Adipose tissue (tissue), 3 donors: Measurements from ENCODE around the gene LYRM4. TPM values are rescaled to one million over a fixed set of nuclear protein-coding genes. Genes with fewer than 3 reads are reported as not detected.

ENCODE experiments used
- H3K27ac ChIP-seq: one replicate; pipeline ENCODE4 v1.5.1; 2013; ENCODE audit warnings: low read depth, low read length
- WGBS, 3 donors: extraction: QIAGEN DNeasy Blood & Tissue Kit; methylation state at CpG; one replicate each; pipeline ENCODE4 v1.1.7; 2013; 5-methylcytosine and 5-hydroxymethylcytosine counted together
- polyA plus RNA-seq, 3 donors: library from polyadenylated mRNA; stranded (reverse); fragments of 200-250 nt; gene quantifications; one replicate each; pipeline ENCODE4 v1.2.3, GENCODE V29; 2013
- donor health status: healthy with polysubstance abuse.
- donor health status: Bipolar disorder and iron deficiency.
- donor health status: healthy.

LYRM4 gene
- polyA plus RNA-seq = 10 to 100 TPM; 11.6 to 28.5 (median 22.0) TPM

DNA sequence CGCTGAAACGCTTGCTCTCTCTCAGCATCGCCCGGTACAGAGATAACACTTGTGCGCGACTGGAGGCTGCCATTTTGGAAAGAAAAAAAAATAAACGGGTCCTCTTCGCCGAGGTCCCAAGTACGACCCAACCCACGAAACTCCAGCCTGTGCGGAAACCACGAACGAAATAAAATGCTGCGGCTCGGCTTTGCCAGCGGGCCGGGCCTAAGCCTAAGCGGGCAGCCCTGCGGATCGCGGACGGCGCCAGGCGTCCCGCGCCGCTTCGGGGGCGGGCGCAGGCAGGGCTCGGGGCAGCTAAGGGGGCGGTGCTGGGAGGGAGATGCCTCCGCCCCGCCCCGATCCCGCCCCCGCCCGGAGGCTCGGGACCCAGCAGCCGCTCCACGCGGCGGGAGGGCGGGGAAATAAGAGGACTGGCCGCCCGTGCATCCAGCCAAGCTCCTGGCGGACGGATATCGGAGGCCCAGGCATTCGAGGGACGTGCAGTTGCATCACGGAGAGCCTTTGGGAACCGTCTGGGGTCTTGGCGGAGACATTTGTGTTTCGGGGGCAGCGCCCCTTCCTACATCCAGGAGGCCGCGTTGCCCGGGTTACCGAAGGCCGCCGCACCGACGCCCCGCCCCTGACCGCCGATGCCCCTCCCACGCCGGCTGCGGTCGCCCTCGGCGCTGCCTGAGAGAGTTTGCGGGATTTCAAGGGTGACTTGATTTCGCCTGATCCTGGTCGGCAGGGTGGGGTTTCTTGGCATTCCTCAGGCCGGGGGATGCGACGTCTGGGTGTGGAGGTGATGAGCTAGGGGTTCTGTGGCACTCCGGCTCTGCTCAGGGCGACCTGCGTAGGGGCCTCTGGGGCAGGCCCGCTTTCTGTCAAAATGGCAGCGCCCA, at the start of gene LYRM4, which contains the start of gene FARS2:
TSS of gene LYRM4 (minus strand) at position 290 of the 884 bp plus-strand sequence. CDS start at position 73, 217 bp downstream.
TSS of gene FARS2 (plus strand) at position 853 of the 884 bp plus-strand sequence.
- peak within 1 kb of the TSS; percentile 88 for H3K27ac ChIP-seq
- WGBS, 3 donors = 0% methylated on average over 82 to 85 of the region's 85 CpGs

DNA sequence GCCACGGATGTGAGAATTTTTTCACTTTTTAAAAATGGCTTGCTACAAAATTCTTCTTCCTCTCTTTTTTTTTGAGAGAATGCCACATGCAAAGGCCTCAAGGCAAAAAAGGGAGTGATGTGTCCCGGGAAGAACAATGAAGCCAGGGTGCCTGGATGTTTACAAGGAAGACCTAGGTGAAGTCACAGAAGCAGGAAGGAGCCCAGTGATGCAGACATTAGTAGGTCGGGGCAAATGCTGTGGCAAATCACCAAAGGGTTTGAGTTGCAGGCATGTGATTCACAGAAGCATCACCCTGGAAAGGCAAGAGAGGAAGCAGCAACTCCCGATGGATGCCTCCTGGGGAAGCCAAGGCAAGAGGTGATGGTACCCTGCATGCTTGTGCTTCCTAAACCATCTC, 47.3 kb upstream of the LYRM4 start:
- 82 to 86% (median 83%) methylated on average over 4 of the region's 4 CpGs for WGBS, 3 donors
- no peak overlapping the region for H3K27ac ChIP-seq

DNA sequence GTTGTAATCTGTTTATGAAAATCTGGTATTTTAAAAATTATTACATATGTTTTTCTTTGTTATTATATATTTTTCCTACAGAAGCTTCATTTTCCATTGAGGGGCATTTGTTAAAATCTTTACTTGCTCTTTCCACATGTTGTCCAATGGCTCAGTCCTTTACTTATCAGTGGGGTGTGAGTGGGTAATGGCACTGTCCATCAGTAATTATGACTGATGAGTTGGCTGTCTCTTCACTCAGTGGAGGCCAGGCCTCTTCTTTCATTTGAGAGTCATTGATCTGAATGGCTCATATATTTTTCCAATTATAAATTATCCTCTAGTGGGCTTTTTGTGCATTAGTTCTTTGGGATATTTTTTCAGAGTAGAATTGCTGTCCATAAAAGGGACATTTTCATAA, 46.3 kb upstream of the LYRM4 start:
- no peak overlapping the region for H3K27ac ChIP-seq

DNA sequence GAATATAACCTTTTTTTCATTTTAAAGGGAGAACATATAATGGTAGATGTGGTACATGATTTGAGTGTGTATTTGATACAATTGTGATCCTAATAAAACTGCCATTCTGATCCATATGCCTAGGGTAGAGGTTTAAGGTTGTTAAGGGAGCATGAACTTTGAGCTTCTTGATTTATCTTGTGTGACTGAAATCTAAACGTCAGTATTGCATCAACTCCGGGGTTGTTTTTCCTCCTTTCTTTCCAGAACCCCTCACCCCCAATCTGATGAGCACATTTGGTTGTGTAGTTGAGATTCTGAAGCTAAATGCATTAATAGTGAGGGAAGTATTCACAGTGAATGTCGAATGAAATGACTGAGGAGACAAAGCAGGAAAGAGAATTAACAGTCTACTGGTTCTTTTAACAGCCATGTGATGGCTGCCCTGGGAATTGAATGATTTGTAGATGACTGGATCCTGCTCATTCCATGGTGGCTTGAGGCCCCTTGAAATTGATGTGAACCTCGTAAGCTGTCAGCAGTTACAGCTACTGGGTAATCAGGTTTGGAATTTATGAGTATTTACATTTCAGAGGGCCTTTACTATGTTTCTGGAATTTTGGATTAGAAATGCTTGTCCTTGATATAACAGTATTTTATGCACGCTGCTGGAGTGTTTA, 45.3 kb upstream of the LYRM4 start:
- 51 to 61% (median 61%) methylated on average over 5 of the region's 5 CpGs for WGBS, 3 donors

DNA sequence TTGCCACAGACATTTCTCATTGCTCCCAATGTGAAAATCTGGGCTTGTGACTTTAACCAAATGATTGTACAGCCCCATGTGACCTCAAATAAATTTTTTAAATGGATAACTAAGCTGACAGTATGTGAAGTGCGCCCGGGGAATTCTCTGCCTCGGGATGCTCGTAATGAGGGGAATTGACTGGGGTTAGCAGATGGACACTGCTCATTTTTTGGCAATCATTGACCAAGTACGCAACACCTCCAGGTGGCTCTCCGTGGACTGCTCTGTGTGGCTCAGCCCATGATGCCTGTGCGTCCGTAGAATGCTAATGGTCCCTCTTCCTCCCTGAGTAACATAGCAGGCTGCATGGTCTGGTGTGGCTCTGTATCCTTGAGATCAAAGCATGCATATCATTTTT, 42.9 kb upstream of the LYRM4 start:
- WGBS, 3 donors = 81 to 92% (median 87%) methylated on average over 8 of the region's 8 CpGs
- H3K27ac ChIP-seq = no peak overlapping the region

More for the DNA sequence above, 45.3 kb upstream of the LYRM4 start:
- H3K27ac ChIP-seq = no peak overlapping the region

DNA sequence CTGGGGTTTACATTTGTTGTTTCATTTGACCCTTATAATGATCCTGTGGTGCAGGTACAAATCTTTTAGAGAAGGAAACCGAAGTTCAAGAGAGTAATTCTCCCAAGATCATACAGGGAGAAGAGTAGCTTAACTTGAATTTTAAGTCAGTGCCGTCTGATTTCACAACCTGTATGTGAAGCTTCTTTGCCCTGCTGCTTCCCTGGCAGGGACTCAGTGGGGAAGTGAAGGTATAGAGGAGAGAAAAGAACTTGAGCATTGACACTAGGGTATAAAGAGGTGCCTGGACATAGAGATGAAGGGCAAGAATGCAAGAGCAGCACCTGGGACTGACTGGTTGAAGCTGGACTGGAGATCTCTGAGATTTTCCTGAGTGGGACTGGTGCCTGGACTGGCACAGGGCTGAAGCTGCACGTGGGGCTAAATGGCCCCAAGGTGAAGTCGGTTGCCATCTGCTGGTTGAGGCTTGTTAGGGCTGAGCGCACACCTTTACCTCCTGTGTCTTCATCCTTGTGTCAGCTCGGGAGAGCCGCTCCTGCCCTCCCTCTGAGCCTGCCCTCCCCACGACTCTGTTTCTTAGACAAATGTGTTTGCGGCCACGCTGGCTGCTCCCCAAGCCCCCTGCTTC, 42.4 kb upstream of the LYRM4 start:
- no peak overlapping the region for H3K27ac ChIP-seq
- 36 to 74% (median 63%) methylated on average over 10 of the region's 10 CpGs for WGBS, 3 donors

DNA sequence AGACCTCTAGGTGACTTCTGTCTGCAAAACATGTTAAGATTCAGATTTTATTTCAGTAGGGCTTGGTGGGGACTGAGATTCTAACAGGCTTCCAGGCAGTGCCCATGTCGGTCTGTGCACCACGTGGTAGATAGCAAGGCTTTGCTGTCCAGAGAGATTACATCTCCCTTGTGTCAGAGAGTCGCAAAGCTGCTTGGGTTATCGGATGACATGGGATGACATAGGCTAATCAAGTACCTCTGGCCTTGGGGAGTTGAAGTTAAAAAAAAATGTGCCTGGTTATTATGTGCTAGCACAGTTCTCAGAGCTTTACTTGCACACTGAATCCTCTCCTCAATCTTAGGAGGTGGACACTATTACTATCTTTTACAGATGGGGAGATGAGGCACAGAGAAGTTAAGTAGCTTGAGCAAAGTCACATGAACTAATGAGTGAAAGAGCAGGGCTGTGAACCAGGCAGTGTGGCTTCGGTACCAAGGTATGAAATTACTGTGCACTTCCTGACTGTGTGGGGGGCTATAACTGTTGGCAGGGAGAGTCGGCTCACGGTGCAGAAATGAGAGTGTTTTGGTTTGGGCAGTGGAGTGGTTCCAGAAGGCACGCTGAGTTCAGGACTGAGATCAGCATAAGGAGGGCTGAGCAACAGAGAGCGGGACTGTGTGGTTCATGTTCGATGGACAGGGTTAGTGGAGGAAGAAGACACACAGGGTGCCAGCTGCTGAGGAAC, 41.6 kb upstream of the LYRM4 start:
- 60 to 76% (median 68%) methylated on average over 10 of the region's 10 CpGs for WGBS, 3 donors
- H3K27ac ChIP-seq = no peak overlapping the region

DNA sequence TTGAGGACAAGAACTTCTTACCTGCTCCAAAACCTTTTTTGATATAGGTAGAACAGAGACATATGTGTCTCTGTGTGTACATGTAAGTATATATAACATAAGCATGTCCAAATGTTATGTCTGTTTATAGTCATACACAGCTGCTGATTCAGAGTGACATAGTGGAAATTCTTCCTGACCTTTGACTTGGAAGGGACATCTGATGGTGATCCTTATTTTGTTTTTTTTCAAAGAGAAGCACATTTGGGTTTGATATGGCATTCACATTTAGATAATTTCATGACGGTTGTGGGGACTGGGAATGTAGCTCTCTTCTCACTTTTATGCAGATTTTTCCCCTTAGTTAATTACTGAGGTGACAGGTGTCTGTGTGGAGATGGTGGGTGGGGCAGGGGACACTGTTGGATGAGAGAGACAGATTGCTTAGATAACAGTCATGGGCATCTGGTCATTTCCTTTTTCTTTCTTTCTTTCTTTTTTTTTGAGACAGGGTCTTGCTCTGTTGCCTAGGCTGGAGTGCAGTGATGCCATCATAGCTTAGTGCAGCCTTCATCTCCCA, 39.5 kb upstream of the LYRM4 start:
- 73 to 84% (median 81%) methylated on average over 1 of the region's 1 CpG for WGBS, 3 donors
- H3K27ac ChIP-seq = no peak overlapping the region

DNA sequence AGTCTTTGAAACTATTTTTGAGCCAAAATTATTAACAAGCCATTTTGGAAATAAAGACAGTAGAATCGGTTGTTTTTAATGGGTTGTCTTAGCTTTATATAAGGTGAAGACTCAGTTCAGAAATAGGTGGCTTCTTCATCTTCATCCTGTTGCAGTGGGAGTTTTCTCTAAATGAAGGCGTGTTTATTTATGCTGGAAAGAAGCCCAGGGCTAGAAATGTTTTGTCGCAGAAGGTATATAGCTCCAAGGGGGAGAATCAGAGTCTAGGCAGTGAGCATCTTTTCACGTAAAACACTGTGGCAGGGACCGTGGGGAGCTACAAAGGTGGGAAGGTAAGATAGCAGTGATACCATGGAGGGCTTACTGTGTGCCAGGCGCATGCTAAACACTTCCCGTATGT, 34.9 kb upstream of the LYRM4 start:
- 82 to 90% (median 86%) methylated on average over 7 of the region's 7 CpGs for WGBS, 3 donors
- H3K27ac ChIP-seq = no peak overlapping the region

DNA sequence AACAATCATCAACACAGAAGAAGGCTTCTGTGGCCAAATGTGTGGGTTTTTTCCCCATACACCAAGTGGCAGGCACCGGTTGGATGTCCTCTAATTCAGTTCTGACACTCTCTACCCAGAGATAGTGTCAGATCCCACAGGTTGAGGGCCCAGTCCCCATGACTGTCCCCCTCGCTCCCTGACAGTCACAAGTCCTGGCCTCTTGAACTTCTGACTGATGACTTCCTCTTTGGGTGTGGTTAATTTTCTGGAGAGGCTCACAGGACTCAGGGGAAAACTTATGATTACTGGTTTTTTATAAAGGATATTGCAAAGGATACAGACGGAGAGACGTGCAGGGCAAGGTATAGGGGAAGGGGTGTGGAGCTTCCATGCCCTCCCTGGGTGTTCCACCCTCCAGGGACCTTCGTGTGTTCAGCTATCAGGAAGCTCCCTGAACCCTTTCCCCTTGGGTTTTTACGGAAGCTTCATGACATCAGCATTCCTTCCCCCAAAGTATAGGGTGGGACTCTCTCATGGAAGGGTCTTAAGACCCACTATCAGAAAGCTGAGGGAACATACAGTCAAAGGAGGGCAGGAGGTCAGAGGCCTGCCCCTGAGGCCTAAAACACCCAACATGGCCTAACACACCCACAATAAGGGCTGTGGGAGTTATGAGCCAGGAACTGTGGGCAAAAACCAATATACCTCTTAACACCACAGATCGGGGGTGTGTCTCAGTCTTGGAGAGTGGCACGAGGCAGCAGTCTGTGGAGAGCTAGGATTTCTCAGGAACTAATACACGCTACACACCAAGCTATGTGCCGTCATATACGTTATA, 33.9 kb upstream of the LYRM4 start:
- H3K27ac ChIP-seq = no peak overlapping the region
- WGBS, 3 donors = 62 to 83% (median 67%) methylated on average over 11 of the region's 11 CpGs

DNA sequence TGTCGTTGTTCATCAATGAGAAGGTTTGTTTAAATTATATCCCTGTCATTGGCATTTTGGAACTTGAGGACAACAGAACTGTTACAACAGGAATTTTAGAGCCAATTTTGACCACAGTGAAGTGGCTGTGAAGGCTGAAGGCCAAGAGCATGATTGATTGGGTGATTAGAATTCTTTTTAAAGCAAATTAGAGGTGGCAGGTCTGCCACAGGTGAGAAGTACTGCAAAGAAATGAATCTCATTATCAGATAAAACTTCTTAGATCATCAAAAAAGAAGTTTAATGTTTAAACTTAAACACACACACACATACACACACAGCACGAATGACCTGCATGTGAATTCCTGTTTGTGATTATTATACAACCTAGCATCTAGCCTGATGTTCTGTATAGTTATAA, 32.9 kb upstream of the LYRM4 start:
- 34 to 90% (median 85%) methylated on average over 2 of the region's 2 CpGs for WGBS, 3 donors
- H3K27ac ChIP-seq = no peak overlapping the region

DNA sequence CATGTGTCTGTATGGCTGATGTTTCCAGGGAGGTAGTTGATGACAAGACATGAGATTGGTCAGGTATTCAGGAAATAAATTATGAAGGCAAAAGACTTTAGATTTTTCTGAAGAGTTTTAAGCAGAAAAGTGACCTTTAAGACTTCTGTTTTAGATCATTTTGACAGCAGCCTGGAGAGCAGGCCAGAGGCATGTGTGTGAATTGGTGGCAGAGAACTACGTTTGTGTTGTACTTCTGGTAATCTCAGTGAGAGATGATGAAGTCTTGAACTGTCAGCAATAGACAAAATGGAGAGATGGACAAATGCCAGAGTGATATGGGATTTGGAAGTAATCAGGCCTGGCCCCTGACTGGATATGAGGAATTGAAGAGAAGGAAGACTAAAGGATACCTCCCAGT, 31.4 kb upstream of the LYRM4 start:
- 56 to 86% (median 67%) methylated on average over 1 of the region's 1 CpG for WGBS, 3 donors
- no peak overlapping the region for H3K27ac ChIP-seq

DNA sequence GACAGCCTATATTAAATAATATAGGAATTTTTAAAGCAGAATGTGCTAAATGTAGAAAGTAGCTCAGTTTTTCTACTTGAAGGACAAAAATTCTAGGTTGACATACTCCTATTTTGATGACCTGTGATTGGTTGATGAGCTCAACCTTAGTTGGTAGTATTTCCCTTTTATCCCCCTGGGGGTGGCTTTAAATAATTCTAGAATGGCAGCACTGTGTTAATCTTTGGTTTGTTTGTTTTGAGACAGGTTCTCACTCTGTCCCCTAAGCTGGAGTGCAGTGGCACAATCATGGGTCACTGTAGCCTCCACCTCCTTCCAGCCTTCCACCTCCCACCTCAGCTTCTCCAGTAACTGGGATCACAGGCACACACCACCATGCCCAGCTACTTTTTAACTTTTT, 29.8 kb upstream of the LYRM4 start:
- no peak overlapping the region for H3K27ac ChIP-seq

DNA sequence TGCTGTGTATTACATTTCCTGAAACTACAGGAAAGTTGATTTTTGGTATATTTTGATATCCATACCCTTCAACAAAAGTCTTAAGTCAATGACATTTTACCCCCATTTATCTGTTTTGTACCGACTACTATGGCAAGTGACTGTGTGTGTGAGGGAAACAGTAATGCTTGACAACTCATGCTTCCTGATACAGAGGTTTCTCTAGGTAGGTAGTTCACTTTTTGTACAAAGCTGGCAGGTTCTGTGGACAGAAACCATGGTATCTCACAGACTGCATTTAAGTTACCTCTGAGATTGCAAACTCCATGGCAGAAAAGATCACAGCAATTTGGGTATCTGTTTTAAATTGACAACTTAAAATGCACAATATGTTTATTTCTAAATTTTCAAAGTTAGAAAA, 29.3 kb upstream of the LYRM4 start:
- no peak overlapping the region for H3K27ac ChIP-seq
- 92 to 94% (median 93%) methylated on average over 1 of the region's 1 CpG for WGBS, 3 donors

DNA sequence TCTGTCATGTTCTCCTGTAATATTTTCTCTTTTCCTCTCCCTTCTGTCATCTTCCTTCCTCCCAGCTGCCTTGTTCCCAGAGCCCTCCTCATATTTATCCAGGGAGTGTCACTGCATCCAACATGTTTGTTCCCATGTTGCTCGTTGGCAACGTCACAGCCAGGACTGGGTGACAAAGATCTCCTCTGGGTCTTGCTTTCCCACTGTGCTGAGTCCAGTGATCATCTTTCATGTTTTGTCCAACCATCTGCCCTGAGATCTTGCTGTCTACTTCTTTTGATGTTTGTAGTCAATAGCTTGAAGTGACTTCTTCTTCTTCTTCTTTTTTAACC, 27.2 kb upstream of the LYRM4 start:
- WGBS, 3 donors = 63 to 74% (median 68%) methylated on average over 2 of the region's 2 CpGs
- no peak overlapping the region for H3K27ac ChIP-seq

DNA sequence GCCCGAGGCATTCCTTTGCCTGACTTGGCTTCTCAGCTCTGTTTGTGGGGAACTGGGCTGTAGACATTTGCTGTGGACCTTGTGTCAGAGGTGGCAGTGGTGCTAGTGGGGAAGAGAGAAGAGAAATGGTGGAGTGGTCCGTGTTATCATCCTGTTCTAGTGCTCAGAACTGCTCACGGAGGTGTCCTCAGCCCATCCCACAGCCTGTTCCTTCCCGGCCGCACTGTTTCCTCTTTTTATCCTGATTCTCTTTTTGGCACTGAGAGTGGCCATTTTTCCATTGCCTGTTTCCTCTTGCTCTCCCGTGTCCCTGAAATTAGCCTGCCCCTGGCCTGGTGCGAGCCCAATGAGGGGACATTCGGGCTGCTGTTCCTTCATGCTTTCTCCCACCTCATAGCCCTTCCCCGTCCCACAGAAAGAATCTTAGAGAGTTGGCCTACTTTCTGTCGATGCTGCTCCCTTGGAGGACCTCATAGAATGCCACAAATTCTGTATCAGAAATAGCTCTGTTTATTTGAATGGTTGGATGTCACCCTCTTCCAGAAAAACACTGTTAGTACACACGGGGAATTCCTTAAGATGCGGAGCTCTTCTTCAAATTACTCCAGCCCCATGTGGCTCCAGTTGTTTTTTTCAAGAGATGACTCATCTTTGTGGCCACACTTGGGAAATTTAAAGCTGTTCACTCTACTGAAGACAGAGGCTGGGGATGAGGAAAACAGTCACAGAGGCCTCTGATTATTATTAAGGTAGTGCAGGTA, 26.6 kb upstream of the LYRM4 start:
- 48 to 88% (median 51%) methylated on average over 12 of the region's 12 CpGs for WGBS, 3 donors
- no peak overlapping the region for H3K27ac ChIP-seq

DNA sequence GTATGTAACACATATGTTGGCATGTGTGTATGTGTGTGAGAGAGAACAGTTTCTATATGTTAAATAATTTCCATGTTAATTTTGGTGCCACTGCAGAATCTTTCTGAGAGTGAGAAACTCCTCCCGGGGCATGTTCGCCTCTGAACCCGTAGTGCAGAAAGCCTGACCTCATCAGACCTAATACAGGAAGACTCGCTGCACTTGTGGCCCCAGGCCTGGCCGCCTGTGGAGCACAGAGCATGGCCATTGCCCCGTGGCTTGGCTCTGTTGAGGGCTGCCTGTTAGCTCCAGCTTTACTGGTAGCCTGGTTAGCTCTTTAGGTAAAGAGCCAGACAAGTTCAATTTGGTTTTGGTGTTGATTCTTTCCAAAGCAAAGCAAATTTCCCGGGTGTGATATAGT, 26.0 kb upstream of the LYRM4 start:
- no peak overlapping the region for H3K27ac ChIP-seq
- 86 to 90% (median 89%) methylated on average over 7 of the region's 7 CpGs for WGBS, 3 donors
